Femur (tissue), 1 donor: ENCODE results near the gene CROCC.
"Not testable (repeated sequence)": the region's sequence is repeated elsewhere in the genome, so short reads cannot be mapped to it uniquely, and the experiment has no call there.

Experiments
- DNase-seq: peaks from one replicate; pipeline ENCODE4 v3.0.0-alpha.2; 2017

The CROCC gene

DNA sequence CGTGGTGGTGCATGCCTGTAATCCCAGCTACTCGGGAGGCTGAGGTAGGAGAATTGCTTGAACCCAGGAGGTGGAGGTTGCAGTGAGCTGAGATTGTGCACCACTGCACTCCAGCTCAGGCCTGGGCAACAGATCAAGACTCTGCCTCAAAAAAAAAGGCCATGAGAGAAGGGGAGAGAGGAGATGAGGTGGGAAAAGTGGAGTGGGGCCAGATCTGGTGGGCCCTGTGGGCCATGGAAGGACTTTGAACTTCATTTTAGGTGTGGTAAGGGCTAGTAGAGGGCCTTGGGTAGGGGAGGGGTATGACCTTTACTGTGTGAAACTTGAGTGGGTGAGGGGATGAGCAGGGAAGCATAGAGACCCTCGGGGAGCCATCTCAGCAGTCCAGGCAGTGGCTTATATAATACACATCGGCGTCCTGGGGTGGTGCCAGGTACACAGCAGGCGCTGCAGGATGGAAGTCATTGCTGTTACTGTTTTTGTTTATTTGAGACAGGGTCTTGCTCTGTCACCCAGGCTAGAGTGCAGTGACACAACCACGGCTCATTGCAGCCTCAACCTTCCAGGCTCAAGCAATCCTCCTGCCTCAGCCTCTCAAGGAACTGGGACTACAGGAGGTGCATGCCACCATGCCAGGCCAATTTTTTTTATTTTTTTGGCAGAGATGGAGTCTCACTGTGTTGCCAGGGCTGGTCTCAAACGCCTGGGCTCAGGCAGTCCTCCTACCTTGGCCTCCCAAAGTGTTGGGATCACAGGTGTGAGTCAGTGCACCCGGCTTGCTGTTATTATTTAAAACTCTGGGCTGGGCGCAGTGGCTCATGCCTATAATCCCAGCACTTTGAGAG lies 5.5 kb upstream of the CROCC start:
- DNase-seq: not testable (repeated sequence)

DNA sequence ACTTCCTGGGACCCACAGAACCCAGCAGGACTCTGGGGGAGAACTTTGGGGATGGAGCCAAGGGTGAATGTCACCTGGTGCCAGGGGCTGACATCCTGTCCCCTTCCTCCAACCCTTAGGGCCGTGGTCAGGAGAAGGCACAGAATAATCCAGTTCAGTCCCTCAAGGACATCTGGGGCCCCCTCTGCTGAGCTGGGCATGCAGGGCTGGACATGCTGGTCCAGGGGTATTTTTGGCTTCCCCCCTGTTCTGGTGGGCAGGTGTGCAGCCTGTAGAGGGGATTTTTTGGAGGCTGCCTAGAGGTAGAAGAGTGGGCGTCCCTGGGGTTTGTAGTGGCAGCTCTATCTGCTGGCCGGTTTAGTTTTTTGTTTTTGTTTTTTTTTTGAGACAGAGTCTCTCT lies 3.4 kb upstream of the CROCC start:
- no peak for DNase-seq

DNA sequence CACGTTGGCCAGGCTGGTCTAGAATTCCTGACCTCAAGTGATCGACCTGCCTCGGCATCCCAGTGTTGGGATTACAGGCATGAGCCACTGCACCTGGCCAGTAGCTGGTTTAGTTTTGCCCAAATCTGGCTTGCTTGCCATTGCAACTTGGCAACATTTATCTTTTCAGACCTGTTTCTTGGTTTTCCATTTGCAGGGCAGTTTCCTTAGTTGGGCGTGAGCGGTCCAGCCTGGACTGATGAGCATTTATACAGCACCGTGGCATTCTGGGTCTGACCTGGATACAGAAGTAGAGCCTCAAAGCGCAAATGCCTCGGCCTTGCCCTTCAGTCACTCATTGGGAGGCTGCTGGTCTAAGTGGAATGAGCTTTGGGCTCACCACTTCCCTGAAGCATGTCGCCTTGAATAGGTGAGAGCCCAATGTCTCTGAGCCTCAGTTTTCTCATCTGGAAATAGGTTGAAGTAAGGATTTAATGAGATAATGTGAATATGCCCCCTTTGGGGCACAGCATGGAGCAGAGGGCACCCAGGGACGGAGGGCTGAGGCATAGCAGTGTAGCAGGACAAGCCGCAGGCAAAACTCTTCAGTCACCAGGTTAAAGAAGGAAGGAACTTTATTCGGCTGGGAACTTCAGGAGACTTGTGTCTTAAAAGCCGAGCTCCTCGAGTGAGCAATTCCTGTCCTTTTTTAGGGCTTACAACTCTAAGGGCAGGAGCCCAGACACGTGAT lies 2.6 kb upstream of the CROCC start:
- not testable (repeated sequence) for DNase-seq

GRCh38 chr1:16920951-16921350 lies 780 bp upstream of the CROCC start:
- no peak for DNase-seq

DNA sequence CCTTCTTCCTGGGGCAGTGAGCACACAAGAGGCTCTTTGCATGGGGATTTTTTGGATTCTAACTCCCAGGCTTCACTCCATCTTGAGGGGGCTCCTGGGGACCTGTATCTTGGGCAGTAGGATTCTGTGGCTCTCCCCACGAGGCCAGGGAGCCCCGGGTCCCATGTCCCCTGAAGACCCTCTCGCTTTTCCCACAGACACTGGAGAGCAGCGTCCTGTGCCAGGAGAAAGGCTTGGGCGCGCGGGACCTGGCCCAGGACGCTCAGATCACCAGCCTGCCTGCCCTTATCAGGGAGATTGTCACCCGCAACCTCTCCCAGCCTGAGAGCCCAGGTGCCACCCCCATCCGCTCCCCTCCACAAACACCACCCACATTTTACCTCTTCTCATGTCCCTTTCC lies 735 bp downstream of the CROCC start:
- DNase-seq: no peak

DNA sequence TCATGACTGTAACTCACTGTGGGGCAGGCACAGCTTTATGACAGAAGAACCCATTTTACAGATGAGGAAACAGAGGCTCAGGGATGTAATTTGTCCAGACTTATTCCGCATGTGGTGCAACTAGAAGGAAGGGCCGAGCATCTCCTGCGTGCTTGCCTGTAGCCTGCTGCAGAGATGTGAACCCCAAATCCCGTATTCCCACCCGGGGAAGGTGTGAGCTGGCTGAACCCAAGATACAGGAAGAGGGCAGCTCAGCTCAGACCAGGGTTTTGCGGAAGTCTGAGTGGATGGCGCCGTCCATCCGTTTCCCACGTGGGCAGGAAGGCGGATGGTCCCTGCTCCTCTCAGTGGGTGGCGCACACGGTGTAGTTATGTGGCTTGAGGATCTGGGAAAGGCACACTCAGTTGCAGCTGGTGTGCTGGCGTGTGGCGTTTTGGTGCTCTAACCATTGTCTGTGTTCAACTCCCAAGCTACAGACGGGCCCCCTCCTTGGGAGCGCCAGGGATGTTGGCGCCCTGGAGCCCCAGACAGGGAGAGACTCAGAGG lies 1.2 kb downstream of the CROCC start:
- DNase-seq: peak; percentile 25

GRCh38 chr1:16924216-16924918 lies 2.6 kb downstream of the CROCC start:
- peak; percentile 23 for DNase-seq

- DNase-seq: no peak
Measured at GRCh38 chr1:16924919-16925477, 3.3 kb downstream of the CROCC start.

DNA sequence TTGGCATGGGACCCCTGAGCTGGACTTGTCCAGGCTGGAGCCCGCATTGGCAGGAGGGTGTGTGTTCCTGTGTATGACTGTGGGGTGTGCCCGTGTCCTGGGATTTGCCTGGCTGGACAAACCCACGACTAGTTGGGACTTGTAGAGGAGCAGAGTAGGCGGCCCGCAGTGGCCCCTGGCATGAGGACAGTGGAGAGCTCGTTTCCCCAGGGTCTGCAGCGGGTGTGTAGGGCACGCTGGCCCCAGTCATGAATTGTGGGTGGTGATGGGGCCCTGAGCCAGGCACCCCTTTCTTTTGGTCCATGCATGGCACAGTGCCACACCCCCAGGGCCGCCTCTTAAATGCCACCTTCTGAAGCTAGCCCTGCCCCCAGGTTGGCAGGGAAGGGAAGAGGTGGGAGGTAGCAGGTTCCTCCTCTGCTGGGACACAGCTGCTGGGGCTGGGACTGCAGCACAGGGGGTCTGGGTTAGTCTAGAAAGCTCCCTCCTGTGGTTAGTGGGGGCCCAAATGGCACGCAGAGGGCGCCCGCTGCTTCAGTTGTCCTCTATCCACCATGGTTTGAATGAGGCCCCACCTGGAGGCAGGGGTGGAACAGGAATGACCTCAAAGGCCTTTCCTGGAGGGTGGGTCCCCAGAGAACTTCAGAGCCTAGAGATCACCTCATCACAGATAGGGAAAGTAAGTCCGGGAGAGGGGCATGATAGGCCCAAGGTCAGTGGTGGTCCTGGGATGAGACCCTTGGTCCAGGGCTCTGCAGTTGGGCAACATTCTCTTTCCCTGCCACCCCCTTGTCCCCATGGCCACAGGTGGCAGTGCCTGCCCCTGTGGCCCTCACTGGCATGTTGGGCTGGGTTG lies 4.1 kb downstream of the CROCC start:
- peak; percentile 38 for DNase-seq

DNA sequence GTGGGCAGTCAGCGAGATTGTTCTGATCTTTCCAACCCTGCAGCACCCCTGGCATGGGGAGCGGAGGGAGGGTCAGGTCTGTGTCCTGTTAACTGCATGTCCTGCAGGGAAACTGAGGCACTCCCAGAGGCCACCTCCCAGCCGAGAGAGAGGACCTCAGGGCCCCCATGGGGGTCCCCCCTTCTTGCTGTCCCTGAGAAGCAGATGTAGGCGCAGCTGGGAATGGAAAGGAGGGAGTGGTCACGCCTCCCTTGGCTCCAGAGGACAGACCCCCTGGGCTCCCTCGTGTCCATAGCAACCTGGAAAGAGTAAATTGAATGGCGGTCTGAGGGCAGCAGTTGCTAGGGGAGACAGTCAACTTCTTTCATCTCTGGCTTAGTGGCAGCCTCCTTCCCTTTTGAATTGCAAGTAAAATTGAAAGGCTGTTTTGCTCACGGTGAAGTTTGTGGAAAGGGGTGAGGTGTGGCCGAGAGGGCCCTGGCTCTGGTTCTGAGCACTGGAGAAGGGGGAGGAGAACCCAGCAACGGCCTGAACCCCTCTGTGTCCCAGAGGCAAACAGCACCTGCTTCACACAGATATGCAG lies 4.9 kb downstream of the CROCC start:
- DNase-seq: peak; percentile 75

DNA sequence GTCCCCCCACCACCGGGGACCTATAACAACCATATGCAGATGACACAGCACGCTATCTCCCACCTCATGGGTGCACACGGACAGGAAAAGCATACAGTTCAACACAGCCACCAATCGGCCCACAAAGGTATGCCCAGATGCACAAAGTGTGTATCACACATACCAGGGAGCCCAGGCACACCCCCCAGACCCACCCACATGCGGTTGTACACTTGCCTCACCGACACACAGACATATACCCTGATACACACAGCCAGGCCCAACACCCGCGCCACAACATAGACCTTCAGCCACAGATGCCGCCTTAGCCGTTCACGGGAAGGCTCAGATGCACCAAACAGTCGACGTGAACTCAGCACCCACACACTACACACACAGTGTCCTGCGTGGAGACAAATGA lies 5.5 kb downstream of the CROCC start:
- DNase-seq: no peak

DNA sequence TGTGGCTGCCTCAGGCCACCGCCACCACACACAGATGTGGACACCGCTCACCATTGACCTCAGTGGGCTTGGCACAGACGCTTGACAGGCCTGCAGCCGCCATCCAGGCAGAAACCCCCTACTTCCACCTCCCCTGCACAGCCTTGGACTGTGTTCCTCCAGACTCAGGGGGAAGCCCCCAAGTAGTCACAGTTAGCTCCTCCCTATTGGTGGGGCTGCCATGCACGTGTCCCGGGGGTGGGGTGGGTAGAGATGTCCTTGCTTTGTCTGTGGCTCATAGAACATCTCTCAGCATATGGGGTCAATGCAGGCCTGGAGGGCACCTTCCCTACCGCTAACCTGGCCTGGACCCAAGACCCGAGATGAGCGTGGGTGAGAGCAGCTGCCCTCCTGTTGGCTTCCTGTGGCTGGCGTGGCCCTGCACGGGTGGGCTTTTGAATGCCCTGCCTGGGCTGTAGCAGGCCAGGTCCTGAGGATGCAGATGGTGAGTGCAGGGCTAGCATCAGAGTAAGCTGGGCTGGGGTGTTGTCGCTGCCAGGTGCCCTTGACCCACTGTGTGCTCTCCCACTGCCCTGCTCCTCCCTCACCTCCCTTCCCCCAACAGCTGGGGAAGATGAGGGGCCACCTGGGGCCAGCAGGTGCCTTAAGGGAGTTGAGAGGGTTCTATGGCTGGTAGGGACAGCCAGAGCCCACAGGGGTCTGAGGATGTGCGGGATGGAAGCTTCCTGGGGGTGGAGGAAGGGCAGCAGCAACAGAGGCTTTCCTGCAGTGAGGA lies 6.2 kb downstream of the CROCC start:
- no peak for DNase-seq

DNA sequence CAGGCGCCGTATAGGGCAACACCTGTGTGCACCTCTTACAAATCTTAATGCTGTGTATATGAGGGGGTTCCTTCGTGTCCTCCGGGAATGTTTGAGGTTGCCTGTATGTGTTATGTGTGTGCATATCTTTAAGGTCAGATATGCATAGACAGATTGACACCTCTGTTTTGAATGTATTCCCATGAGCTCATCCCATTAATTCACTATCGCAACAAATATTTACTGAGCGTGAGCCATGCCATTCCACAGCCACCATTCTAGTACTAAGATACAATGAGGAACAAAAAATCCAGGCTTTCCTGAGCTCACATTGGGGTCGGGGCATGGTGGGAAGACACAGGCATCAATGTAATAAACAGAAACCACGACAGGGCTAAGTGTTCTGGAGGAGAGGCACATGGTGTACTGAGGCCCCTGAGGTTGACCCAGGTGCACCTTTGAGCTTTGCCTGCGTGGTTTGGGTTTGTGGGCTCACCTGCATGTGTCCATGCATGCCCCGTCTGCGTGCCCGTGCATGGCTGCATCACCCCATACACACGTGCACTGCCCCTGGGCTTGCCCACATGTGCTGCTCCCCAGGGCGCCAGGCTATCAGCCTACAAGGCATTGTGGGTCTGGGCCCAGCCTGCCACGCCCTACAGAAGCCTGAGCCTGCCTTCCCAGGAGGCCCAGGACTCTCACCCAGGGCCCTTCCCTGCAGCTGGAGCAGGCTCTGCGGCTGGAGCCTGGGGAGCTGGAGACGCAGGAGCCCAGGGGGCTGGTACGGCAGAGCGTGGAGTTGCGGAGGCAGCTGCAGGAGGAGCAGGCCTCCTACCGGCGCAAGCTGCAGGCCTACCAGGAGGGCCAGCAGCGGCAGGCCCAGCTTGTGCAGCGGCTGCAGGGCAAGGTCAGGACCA lies 7.7 kb downstream of the CROCC start:
- DNase-seq: not testable (repeated sequence)

GRCh38 chr1:16931206-16931934 lies 9.6 kb downstream of the CROCC start:
- not testable (repeated sequence) for DNase-seq

DNA sequence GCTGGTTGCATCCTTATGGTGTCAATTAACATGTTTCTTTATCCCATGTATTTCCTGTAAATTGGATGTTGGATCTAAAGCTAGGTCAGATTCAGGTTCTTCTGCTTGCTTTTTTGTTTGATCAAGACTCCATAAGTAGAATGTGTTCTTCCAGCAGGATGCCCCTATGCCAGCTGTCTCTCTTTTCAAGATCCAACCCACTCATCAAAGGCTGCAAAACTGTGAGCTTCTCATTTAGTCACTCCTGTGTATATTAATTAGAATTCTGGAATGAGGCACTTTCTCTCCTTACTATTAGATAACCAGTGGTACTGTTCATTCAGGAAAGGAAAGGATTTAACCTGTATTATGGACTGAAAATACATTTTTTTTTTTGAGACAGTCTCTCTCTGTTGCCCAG lies 12.2 kb downstream of the CROCC start:
- DNase-seq: not testable (repeated sequence)

DNA sequence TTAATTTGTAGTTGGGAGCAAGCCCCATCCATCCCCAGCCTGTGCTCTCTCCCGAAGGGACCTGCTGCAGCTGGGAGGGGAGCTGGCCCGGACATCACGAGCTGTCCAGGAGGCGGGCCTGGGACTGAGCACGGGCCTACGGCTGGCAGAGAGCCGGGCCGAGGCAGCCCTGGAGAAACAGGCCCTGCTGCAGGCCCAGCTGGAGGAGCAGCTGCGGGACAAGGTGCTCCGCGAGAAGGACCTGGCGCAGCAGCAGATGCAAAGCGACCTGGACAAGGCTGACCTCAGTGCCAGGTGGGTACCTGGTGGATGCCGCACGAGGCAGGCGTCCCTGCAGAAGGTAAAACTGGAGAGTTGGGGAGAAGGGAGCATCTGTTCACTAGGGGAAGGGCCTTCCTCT lies 14.8 kb downstream of the CROCC start:
- not testable (repeated sequence) for DNase-seq

DNA sequence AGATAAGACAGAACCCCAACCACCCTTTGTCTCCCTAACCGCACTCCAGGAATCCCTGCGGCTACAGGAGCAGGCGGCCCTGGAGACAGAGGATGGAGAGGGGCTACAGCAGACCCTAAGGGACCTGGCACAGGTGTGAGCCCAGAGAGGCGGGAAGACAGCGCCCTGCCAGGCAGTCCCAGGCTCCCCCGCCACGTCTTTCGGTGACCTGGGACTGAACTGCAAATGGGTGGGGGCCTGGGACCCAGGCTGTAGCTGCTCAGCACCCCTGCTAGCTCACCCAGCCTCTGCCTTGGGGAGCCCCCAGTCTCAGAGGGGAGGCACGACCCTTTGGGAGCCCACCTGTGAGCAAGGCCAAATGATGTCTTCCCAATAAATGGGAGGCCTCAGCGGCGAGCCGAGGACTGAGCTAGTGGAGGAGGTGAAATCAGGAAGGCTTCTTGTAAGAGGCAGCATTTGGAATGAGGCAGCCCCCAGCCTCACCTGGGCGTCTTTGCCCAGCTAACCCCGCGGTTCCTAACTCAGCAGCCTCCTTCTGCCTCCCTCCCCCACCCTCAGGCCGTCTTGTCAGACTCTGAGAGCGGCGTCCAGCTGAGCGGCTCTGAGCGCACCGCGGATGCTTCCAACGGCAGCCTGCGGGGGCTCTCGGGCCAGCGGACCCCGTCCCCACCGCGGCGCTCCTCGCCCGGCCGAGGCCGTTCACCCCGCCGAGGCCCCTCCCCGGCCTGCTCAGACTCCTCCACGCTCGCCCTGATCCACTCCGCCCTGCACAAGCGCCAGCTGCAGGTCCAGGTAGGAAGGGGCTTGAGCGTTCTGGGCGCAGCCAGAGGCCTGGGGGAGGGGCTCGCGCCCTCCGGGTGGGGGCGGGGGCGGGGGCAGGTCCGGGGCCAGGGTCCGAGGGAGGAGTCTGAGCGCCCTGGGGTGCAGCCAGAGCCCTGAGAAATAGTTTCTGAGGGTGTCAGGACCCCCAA lies 16.9 kb downstream of the CROCC start:
- DNase-seq: no peak
